OCI-LY7 (cell line): ENCODE data around the gene NTNG2. TPM values are rescaled to one million over a fixed set of nuclear protein-coding genes. Genes with fewer than 3 reads are reported as not detected.

Source experiments
- BruUV-seq: library from RNA; stranded (reverse); fragments of 400-500 nt; replicated peaks from 2 replicates; lab custom pipeline; 2021; lab: Mats Ljungman, UMichigan
- CTCF ChIA-PET: fragments of 300-600 bp; sonication (Branson Sonifier 250); formaldehyde crosslinking; loops from one replicate; lab custom pipeline; 2022; ENCODE audit warnings: antibody characterized with exemption; ENCODE audit not compliant: unreplicated experiment; lab: Charles Lee
- POLR2A ChIA-PET: fragments of 300-600 bp; sonication (Branson Sonifier 250); formaldehyde crosslinking; loops from one replicate; lab custom pipeline; 2022; ENCODE audit warnings: antibody characterized with exemption; lab: Charles Lee
- DNase-seq: peaks from one replicate; pipeline ENCODE4 v3.0.0-alpha.2; 2015; ENCODE audit warnings: low spot score
- H2AFZ ChIP-seq: fragments of 200-600 bp; sonication (generic), shearing (Covaris generic); 2 replicates; pipeline ENCODE4 v1.6.1; 2014; ENCODE audit warnings: mild to moderate bottlenecking, antibody characterized with exemption, low read length, moderate library complexity
- H3K27ac ChIP-seq: fragments of 200-600 bp; sonication (generic); 2 replicates; pipeline ENCODE4 v1.5.1; 2014; ENCODE audit warnings: mixed run types, low read depth, mild to moderate bottlenecking, moderate library complexity, low read length, inconsistent platforms; ENCODE audit not compliant: poor library complexity, severe bottlenecking
- H3K36me3 ChIP-seq: fragments of 200-600 bp; sonication (generic); 2 replicates; pipeline ENCODE4 v1.6.1; 2014; ENCODE audit warnings: mild to moderate bottlenecking, antibody characterized with exemption, low read length, moderate library complexity, mixed read lengths; ENCODE audit not compliant: insufficient read depth
- H3K4me1 ChIP-seq: fragments of 200-600 bp; sonication (generic); 2 replicates; pipeline ENCODE4 v1.5.1; 2014; ENCODE audit warnings: mild to moderate bottlenecking, low read length; ENCODE audit not compliant: insufficient read depth, poor library complexity, severe bottlenecking
- H3K4me2 ChIP-seq: fragments of 200-600 bp; sonication (generic); 2 replicates; pipeline ENCODE4 v1.6.1; 2014; ENCODE audit warnings: mild to moderate bottlenecking, low read length
- H3K4me3 ChIP-seq: fragments of 200-600 bp; sonication (generic); 2 replicates; pipeline ENCODE4 v1.5.1; 2014; ENCODE audit warnings: mild to moderate bottlenecking, low read depth, low read length; ENCODE audit not compliant: poor library complexity, severe bottlenecking
- H3K79me2 ChIP-seq: fragments of 200-600 bp; sonication (generic); 2 replicates; pipeline ENCODE4 v1.6.1; 2016; ENCODE audit warnings: low read depth, mild to moderate bottlenecking, low read length, moderate library complexity, mixed read lengths; ENCODE audit not compliant: insufficient read depth
- H3K9me2 ChIP-seq: fragments of 200-600 bp; sonication (generic); 2 replicates; pipeline ENCODE4 v1.6.1; 2016; ENCODE audit warnings: mild to moderate bottlenecking, low read length, mixed read lengths; ENCODE audit not compliant: insufficient read depth
- H3K9me3 ChIP-seq: fragments of 200-600 bp; sonication (generic); 2 replicates; pipeline ENCODE4 v1.6.1; 2014; ENCODE audit warnings: mild to moderate bottlenecking, mixed run types, low read length, mixed read lengths
- H4K20me1 ChIP-seq: fragments of 200-600 bp; sonication (generic); 2 replicates; pipeline ENCODE4 v1.6.1; 2014; ENCODE audit warnings: mild to moderate bottlenecking, antibody characterized with exemption, low read length, moderate library complexity, mixed read lengths; ENCODE audit not compliant: insufficient read depth
- EZH2phosphoT487 ChIP-seq: fragments of 200-600 bp; sonication (generic); IDR thresholded peaks from 2 replicates; pipeline ENCODE4 v1.6.1; 2018; ENCODE audit warnings: low read depth, borderline replicate concordance, mild to moderate bottlenecking, mixed run types, antibody characterized with exemption, low read length, moderate library complexity, mixed read lengths
- intact Hi-C: fragments of 100-400 bp; cut with micrococcal nuclease; formaldehyde crosslinking; loops from one replicate; pipeline ENCODE4 v1.10.0; 2022; ENCODE audit not compliant: unreplicated experiment
- total RNA-seq, 2 experiments: library from RNA; depleted of rRNA in 1 of 2; stranded (reverse); fragments of >200 nt in 1 of 2; shearing (Covaris generic) in 1 of 2; gene quantifications; 2 replicates each; pipeline ENCODE4 v1.2.3, GENCODE V29; 2014 to 2022
- TF ChIP-seq, protein P1 (sequence below): fragments of 200-600 bp; sonication (generic); conservative IDR thresholded peaks from 2 replicates; pipeline ENCODE4 v1.5.1; 2014; ENCODE audit warnings: mild to moderate bottlenecking, antibody characterized with exemption, low read length, moderate library complexity, mixed read lengths

Gene NTNG2
- total RNA-seq, 2 experiments from 2014 or later, result 3.2 to 7.5 TPM

DNA sequence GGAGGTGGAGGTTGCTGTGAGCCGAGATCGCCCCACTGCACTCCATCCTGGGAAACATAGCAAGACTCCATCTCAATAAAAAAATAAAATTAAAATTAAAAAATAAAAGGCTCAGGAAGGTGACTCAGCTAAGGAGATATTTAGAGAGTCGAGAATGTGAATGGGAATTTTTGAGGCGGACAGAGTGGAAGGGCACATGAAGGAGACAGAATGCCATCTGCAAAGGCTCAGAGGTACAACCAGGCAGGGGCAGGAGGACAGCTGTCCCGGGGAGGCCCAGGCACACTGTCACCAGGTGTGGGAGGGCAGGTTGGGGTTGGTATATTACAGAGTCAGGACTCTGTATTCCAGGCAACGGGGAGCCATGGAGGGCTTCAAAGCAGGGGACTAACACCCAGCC, 35.5 kb downstream of the NTNG2 start:
- CTCF ChIA-PET, result no interaction called here
- TF ChIP-seq, protein P1, sequence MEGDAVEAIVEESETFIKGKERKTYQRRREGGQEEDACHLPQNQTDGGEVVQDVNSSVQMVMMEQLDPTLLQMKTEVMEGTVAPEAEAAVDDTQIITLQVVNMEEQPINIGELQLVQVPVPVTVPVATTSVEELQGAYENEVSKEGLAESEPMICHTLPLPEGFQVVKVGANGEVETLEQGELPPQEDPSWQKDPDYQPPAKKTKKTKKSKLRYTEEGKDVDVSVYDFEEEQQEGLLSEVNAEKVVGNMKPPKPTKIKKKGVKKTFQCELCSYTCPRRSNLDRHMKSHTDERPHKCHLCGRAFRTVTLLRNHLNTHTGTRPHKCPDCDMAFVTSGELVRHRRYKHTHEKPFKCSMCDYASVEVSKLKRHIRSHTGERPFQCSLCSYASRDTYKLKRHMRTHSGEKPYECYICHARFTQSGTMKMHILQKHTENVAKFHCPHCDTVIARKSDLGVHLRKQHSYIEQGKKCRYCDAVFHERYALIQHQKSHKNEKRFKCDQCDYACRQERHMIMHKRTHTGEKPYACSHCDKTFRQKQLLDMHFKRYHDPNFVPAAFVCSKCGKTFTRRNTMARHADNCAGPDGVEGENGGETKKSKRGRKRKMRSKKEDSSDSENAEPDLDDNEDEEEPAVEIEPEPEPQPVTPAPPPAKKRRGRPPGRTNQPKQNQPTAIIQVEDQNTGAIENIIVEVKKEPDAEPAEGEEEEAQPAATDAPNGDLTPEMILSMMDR, result no peak
- no peak for TF ChIP-seq EZH2phosphoT487
- Histone ChIP-seq H3K4me3 (no peak overlapping the region), H2AFZ (no peak overlapping the region), H4K20me1 (no peaks in the 10 kb centered on the region), H3K4me1 (no peaks in the 10 kb centered on the region), H3K9me3 (no peaks in the 10 kb centered on the region), H3K9me2 (no peaks in the 10 kb centered on the region), H3K79me2 (no peaks in the 10 kb centered on the region), H3K4me2 (no peak overlapping the region), H3K36me3 (no peaks in the 10 kb centered on the region), H3K27ac (no peak overlapping the region)
- DNase-seq, result no peak
- intact Hi-C loops, result no loop called here
- POLR2A ChIA-PET, result no interaction called here
- BruUV-seq, result no TSS peak

DNA sequence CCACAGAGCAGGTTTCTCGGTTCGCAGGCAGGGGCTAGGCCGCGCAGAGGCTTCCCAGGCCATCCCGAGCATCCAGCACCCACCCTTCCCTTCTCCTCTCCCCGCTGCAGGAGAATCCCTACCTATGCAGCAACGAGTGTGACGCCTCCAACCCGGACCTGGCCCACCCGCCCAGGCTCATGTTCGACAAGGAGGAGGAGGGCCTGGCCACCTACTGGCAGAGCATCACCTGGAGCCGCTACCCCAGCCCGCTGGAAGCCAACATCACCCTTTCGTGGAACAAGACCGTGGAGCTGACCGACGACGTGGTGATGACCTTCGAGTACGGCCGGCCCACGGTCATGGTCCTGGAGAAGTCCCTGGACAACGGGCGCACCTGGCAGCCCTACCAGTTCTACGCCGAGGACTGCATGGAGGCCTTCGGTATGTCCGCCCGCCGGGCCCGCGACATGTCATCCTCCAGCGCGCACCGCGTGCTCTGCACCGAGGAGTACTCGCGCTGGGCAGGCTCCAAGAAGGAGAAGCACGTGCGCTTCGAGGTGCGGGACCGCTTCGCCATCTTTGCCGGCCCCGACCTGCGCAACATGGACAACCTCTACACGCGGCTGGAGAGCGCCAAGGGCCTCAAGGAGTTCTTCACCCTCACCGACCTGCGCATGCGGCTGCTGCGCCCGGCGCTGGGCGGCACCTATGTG, 36.1 kb downstream of the NTNG2 start:
- no peak overlapping the region for H3K27ac ChIP-seq
- H4K20me1 ChIP-seq, result no peaks in the 10 kb centered on the region
- TF ChIP-seq, protein P1, result no peak
- TF ChIP-seq EZH2phosphoT487, result no peak
- H3K79me2 ChIP-seq, result no peaks in the 10 kb centered on the region
- no peaks in the 10 kb centered on the region for H3K4me1 ChIP-seq
- no peaks in the 10 kb centered on the region for H3K9me3 ChIP-seq
- H3K9me2 ChIP-seq, result no peaks in the 10 kb centered on the region
- no peaks in the 10 kb centered on the region for H3K36me3 ChIP-seq
- no TSS peak for BruUV-seq
- ChIA-PET POLR2A (no interaction called here), CTCF (no interaction called here)
- no peak overlapping the region for H3K4me2 ChIP-seq
- intact Hi-C loops, result no loop called here
- no peak for DNase-seq
- H2AFZ ChIP-seq, result no peak overlapping the region
- H3K4me3 ChIP-seq, result no peak overlapping the region

DNA sequence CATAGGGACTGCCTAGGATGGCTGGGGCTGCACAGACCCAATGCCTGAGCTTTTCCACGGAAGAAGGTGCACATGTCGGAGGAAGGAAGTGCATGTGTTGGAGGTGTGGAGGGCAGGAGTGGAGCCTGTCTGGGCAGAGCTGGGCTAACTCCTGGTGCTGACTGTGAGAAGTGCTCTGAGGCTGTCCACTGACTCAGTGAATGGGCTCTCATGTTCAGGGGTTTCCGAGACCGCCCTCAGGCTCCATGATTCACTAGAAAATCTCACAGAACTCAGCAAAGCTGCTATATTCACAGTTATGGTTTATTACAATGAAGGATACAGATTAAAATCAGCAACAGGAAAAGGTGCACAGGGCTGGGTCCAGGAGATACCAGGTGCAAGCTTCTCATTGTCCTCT, 37.2 kb downstream of the NTNG2 start:
- Histone ChIP-seq H3K4me2 (no peak overlapping the region), H3K9me3 (no peaks in the 10 kb centered on the region), H3K4me1 (no peaks in the 10 kb centered on the region), H2AFZ (no peak overlapping the region), H3K36me3 (no peaks in the 10 kb centered on the region), H3K4me3 (no peak overlapping the region), H3K27ac (no peak overlapping the region), H3K79me2 (no peaks in the 10 kb centered on the region), H3K9me2 (no peaks in the 10 kb centered on the region), H4K20me1 (no peaks in the 10 kb centered on the region)
- TF ChIP-seq EZH2phosphoT487, result no peak
- TF ChIP-seq, protein P1, result no peak
- BruUV-seq, result no TSS peak
- no peak for DNase-seq
- CTCF ChIA-PET, result no interaction called here
- intact Hi-C loops, result no loop called here
- POLR2A ChIA-PET, result no interaction called here
